GM19239 (cell line): ENCODE measurements around the gene DDOST.
A peak's percentile ranks its signal among the peaks of the same experiment; 100 is the strongest.
"Not testable (repeated sequence)": the region's sequence is repeated elsewhere in the genome, so short reads cannot be mapped to it uniquely, and the experiment has no call there.

ENCODE experiments used
- DNase-seq: peaks from one replicate; pipeline ENCODE4 v3.0.0; 2011; ENCODE audit warnings: low spot score; ENCODE audit not compliant: insufficient read length
- FAIRE-seq: peaks from 2 replicates; lab custom pipeline; 2011; peaks lifted over from hg19 to GRCh38; lab: Jason Lieb, UNC

The DDOST gene

DNA sequence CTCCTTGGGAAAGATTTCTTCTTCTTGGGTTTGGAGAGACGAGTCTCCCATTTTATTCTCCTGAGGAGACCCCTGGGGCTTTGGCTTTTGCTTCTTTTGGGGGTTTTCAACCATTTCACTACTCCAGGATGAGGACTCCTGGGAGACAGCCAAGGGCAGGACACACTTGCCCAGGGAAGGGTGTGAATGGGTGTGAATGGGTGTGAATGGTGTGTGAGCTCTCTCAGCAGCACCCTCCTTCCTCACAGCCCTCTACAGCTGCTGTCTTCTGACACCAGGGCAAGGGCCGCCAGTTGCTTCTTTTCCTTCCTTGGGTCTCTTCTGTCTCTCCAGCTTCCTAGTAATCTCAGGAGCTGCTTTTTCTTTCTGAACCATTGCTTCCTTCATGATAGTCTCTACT, 32.5 kb upstream of the DDOST start:
- FAIRE-seq (no peak), DNase-seq (no peak)

DNA sequence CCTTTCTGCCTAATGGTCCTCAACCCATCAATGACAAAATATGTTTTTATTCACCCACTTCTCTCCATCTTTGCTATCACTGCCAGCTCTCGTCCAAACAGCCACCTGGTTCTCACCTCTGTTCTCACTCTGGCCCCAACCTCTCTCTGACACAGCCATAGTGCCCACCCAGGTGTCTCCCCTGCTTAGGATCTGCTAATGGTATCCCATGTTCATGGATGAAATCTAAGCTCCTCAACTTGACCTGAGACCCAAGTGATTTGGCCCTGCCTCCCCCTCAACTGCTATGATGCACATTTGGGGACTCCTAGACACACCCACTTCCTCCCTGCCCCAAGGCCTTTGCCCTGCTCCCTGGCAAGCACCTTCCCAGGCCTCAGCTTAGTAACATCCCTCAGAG, 30.7 kb upstream of the DDOST start:
- no peak for DNase-seq
- no peak for FAIRE-seq

DNA sequence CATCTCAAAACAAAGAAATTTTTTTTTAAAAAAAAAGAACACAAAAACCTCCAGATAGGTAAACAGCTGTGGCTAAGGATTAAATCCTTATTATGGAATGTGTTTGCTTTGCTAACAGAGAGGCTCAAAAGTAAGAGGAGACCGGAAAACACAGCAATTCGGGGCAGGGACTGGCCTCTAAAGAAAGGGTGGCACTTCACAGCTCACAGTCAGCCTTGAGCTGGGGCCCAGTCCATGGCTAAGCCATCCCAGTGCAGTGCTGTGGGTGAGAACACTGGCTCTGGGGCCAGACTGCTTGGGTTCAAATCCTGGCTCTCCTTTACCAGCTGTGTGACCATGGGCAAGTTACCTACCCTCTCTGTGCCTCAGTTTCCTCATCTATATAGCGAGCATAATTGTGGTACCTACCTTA, 28.5 kb upstream of the DDOST start:
- DNase-seq (no peak), FAIRE-seq (no peak)

DNA sequence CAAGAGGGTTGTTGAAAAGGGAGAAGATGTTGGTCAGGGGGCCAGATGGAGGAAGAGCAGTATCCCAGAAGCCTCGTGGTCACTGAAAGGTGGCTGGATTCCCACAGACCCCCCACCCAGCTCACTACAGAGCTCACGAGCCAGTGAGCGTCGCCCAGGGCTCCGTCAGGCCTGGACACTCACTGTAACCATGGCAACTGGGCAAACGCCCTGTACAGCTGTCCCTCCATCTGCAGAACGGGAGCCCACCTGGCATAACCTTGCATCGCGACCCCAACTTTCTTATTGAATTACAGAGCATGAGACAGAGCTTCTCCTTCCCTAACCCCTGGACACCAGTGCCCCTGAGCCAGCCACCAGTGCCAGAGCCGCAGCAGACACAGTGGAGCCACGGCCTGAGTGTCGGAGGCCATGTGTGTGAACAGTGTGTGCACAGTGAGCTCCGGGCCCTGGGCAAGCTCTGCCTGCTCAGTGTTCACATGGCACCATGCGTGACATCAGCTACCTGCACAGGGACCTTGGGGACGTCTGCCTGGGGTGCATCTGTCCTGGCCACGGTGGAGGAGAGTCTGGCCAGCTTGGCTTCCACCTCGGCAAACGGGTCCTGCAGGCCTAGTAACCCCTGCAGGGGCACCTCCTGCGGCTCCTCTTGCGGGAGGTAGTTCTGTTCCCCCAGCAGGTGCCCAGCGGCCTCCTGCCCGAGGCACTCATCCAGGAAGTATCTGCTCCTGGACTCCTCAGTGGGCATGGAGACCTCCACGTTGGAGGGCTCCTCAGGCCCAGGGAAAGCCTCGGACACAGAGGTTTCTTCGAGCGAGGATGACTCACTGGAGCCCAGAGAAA, 25.9 kb upstream of the DDOST start:
- FAIRE-seq (no peak), DNase-seq (no peak)

DNA sequence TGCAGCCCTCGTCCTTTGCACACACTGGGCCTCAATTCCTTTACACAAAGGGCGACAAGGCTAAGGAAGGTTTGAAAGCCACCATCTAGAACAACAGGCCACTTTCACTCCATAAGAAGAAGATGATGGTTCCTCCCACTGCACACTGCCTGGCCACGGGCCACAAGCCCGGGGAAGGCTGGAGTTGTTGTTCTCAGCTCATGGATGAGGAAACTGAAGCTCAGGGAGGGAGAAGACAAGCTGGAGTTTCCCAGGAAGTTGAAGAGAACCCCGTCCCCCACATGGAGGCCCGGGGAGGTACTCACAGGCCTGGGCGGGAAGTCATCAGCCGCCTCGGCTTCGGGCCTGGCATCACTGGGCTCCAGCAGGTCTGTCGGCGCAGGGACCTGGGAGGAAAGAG, 24.6 kb upstream of the DDOST start:
- DNase-seq: no peak
- no peak for FAIRE-seq

DNA sequence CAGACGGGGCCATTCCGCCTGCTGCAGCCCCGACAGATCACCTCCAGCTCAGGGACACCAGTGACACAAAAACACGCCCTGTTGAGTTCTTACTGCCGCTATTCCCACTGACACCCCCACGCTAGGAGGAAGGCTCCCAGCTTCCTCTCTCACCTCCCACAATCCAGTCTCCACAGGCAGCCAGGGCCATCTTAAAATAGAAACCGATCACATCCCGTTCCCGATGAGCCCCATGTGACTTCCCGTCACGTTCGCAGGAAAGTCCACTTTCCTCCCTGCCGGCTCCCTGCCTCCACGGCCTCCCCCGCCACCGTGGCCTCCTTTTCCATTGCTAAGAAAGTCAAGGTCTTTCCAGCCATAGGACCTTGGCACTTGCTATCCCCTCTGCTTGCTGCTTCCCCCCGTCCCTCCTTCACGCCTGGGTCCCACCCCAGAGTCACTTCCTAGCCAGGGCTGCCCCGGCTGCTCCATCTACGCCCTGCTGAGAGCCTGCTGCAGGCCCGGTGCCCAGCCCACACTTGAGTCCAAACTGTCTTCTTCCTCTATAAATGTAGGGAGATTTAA, 24.0 kb upstream of the DDOST start:
- FAIRE-seq: no peak
- no peak for DNase-seq

DNA sequence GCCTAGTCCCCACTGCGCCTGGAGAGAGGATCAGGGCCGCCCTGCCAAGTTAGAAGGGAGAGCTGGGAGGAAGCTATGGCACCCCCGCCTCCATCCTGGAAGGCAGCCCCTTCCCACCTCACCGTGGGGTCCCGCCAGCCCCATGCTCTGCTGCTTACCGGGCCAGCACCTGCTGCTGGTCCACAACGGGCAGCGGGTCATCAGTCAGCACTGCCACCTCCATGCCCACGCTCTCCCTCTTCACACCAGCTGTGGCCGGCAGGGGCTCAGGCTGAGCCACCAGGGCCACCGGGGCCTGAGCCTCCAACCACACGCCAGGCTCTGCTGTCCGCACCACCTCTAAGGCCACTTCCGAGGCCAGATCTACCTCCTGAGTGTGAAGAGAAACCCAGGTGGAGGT, 23.5 kb upstream of the DDOST start:
- FAIRE-seq (no peak), DNase-seq (no peak)

DNA sequence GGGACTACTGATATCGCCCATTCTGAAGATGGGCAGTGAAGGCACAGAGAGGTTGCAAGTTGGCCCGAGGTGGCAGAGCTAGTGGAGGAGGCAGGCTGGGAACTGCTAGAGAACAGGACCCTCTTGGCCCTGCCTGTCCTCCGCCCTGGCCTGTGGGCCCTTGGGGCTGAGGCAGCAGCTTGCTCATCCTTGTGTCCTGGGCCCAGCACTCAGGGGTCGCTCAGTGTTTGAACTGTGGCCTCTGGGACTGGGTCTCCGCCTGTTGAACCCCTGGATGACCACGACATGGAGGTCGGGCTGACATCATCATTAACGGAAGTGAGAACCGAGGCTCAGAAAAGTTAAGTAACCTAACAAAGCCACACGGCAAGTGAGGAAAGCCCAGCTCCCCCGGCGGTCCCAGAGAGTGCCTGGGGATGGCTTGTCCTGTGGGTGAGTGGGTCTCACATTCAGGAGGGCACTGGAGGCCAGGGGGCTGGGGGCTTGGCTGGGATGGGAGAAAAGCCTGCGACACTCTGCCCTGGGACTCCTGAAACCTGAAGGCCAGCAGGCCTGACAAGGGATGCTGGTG, 23.0 kb upstream of the DDOST start:
- DNase-seq (no peak), FAIRE-seq (no peak)

DNA sequence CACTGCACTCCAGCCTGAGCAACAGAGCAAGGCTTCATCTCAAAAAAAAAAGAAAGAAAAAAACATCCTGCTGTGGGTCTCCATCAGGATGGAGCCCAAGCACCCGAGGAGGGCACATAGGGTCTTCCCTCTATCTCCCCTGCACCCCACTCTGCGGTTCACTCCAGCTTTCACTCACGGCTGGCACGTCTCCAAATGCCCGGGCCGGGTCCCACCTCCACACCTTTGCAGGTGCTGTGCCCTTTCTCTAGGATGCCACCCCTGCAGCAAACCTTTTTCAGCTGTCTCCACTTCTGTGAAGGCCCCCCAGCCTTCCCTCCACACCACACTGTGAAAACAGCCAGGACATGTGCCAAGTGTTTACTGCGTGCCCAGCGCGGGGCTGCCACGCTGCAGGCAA, 22.4 kb upstream of the DDOST start:
- FAIRE-seq (no peak), DNase-seq (no peak)

DNA sequence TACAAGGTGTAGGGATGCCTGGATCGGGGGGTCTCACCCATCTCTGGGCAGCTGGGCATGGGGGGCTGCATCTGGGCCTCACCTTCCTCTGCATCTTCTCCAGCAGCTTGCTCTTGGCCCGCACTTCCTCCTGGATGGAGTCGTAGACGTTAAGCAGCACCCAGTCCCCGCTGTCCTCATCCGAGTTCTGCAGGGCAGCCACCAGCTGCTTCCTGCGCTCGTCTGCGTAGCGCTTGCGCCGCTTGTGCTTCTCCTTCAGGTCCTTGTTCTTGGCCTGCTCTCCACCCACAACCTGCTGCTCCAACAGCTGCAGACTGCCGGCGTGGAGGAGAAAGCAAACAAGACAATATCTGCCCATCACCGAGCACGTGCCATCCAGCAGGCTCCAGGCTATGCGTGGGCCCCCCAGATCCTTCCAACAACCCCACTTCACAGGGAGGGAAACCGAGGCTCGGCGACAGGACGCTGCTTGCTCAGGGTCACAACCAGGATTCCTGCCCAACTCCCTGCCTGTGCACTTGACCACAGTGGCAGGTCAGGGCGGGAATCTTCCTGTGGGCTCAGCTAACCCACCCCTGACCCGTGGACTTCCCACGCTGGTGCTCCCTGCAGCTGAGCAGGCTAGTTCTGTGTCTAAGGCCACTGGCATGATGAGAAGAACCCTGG, 21.5 kb upstream of the DDOST start:
- FAIRE-seq: no peak
- DNase-seq: no peak

DNA sequence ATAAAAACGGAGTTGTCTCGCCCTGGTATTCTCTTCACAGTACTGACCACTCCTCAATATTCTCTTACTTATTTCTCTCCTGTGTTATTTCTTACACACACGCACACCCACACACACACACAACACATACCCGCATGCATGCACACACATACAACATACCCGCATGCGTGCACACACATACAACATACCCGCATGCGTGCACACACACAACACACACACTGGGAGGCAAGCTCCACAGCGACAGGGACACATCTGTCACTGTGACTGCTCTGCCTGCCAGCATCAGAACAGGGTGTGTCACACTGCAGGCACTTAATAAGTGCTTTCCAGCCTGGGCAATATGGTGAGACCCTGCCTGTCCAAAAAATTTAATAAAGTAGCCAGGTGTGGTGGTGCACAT, 20.8 kb upstream of the DDOST start:
- no peak for FAIRE-seq
- no peak for DNase-seq

DNA sequence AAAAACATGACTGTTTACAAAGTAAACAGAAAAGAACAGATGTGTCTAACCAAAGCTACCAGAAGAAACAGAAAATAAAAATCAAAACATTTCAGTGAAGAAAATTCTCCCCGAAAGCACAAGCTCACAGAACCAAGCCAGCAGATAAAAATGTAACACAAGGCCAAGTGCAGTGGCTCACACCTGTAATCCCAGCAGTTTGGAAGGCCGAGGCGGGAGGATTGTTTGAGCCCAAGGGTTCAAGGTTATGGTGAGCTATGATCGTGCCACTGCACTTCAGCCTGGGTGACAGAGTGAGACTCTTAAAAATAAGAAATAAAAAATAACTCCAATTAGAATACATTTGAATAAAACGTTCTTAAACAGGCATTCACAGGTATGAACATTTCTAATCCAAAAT, 19.1 kb upstream of the DDOST start:
- DNase-seq (no peak), FAIRE-seq (no peak)

DNA sequence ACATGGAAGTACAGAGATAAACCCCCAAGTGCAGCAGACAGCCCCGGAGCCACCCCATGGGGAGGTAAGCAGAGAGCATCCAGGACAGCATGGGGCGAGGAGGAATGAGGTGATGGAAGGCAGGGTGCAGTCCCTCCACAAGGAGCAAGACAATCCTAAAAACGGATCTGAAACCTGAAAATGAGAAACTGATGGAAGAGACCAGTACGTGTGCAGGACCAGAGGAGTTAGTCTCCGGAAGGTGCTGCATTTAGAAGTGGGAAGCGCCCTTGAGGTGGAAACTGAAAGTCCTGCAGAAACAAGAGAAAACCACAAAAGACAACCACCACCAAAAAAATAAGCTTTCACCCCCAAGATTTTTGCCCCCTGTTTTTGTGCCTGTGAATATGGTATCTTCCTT, 17.4 kb upstream of the DDOST start:
- FAIRE-seq (peak; percentile 79), DNase-seq (peak; percentile 67)

DNA sequence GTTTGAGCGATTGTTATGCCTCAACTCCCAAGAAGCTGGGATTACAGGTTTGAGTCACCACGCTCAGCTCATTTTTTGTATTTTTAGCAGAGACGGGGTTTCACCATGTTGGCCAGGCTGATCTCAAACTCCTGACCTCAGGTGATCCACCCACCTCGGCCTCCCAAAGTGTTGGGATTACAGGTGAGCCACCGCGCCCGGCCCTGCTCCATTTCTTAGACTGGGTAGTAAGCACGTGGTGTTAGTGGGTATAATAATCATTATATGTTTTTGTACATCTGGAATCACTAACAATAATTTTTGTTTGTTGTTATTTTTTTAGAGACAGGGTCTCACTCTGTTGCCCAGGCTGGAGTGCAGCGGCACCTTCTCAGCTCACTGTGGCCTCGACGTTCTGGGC, 12.5 kb upstream of the DDOST start:
- not testable (repeated sequence) for FAIRE-seq, DNase-seq

DNA sequence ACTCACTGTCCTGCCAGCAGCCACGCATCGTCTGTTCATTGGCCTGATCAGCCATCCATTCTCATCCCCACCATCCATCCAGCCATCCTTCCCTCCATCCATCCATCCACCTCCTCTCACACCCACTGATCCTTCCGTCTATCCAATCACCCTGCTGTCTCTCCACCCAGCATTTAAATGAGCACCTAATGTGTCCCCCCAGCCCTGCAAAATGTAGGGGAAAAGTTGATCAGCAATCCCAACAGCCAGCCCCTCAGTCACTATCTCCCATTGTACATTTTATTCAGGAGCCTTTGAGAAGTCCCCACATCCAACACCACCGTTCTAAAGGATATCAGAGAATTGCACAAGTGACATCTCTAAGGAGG, 11.1 kb upstream of the DDOST start:
- no peak for DNase-seq
- FAIRE-seq: no peak

DNA sequence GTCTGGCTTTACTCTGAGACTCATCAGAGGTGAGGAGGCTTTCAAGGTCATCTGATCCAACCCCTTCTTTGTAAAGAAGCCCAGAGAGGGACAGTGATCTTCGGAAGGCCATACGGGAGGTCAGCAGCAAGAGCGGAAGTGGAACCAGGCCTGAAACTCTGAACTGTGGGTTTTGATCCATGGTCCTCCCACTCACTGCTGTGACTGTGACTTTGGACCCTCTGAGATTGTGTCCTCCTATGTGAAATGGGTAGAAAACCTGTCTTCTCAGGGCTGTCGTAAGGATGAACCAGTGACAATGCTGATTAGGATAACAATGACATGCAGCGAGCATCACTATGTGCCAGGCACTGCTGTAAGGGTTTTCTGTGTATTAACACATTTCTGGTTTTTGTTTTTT, 9.8 kb upstream of the DDOST start:
- DNase-seq (no peak), FAIRE-seq (no peak)

DNA sequence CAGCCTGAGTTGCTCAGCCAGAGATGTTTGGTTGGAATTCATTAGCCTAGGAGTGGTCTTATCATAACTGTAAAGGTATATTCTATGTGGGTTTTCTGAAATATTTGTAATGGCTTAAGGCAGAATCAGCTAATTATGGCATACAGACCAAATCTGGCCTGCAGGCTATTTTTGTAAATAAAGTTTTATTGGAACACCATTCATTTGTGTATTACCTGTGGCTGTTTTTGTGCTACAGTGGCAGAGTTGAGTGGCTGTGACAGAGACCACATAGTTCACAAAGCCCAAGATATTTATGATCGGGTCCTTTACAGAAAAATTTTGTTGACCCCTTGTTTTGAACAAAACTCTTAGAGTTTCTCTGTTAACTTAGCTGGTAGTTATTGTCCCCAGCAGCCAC, 7.4 kb upstream of the DDOST start:
- FAIRE-seq (no peak), DNase-seq (no peak)

DNA sequence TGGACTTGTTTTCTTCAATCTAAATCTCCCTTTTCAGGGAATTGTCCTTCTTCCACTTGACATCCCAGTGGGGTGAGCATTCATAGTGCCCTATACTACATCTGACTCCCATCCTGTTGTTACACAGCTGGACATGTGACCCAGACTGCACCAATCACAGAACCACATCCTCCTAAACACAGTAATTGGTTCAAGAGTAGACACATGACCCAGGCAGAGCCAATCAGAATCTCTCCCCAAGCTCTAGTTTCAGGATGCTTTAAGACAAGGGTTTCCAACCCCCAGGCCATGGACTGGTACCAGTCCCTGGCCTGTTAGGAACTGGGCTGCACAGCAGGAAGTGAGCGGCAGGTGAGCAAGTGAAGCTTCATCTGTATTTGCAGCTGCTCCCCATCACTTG, 5.6 kb upstream of the DDOST start:
- DNase-seq: no peak
- no peak for FAIRE-seq

DNA sequence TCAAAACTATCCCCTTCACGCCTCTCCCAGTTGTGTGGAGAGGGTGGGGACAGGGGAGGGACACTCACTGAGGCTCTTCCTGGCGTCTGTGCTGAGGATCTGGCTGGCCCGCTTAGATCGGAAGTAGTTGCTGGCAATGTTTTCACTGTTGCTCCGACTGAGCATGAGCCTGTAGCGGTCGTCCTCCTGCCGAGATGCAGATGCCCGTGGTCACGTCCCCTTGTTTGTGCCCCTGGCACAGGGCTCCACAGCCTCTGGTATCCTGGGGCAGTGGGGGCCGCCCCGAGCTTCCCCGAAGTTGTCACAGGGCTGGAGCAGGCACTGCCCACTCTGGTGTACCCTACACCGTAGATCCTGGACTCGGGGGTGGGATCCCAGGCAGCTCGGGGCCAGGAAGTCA, 5.0 kb upstream of the DDOST start:
- DNase-seq (no peak), FAIRE-seq (no peak)

DNA sequence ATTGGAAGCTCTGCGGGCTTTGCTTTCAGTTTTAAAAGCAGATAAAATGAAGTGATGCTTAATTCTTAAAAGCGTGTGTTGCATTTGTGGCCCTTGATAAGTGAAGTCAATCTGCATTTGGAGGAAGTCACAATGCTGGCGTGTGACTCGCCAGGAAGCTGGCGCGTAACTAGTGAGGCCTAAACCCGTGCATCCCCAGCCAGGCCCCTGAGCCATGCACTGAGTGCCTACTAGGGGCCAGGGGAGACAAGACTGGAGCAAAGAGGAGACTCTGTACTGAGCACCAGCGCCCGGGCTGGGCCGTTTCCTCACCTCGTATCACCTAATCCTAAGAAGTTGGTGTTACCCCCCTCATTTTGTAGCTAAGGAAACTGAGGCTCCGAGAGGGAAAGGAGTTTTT, 4.6 kb upstream of the DDOST start:
- DNase-seq: no peak
- no peak for FAIRE-seq

DNA sequence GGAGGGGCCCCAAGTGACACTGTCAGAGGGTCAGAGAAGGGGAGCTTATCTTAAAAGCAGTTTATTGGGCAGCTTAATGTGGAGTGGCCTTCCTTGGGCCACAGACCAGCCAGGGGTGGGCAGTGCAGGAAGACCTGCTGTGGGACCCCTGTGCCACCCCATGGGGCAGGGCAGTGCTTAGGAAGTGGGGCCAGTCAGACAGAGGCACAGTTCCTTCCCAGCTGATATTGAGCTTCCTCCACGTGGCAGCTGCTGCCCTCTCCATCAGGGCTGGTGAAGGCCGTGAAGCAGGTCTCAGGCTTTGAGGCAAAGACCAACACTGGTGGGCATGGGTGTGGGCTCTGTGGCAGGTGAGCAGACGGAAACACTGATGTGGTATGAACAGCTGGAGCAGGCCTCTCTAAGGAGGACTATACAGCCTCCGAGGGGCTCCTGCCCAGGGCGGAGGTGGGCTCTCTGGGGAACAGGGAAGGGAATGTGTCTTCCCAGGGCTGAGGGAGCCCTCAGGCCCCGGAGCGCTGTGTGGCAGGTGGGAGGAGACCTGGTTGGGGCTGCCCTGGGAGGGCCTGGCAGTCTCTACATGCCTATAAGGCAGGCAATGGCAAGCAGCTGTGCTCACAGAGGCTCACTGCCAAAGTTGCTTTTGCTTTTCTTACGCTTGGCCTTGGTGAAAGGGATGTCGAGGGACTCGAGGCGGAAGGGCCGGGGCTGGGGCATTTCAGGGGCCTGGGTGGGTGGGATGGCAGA, 3.0 kb upstream of the DDOST start:
- no peak for DNase-seq
- FAIRE-seq: no peak
